Measurements from ENCODE around the gene C22orf39.

GRCh38 chr22:19412478-19412877 lies 35.0 kb downstream of the C22orf39 start:
- TF ChIP-seq RAD21 (IDR thresholded peaks at IDR 0.05; ENCODE audit: low read depth) = no peak
- TF ChIP-seq REST (IDR thresholded peaks at IDR 0.05; ENCODE audit: low read depth) = no peak
- TF ChIP-seq CREB1 (IDR thresholded peaks at IDR 0.05; ENCODE audit: low read depth) = no peak
- no peak for TF ChIP-seq TAF1 (IDR thresholded peaks at IDR 0.05; ENCODE audit: low read depth)
- TF ChIP-seq EP300 (IDR thresholded peaks at IDR 0.05; ENCODE audit: borderline replicate concordance) = no peak
- TF ChIP-seq TCF12 (IDR thresholded peaks at IDR 0.05; ENCODE audit: low read depth) = no peak
- TF ChIP-seq YY1 (IDR thresholded peaks at IDR 0.05; ENCODE audit: low read depth) = no peak
- TF ChIP-seq MAX (IDR thresholded peaks at IDR 0.05) = no peak
- TF ChIP-seq CEBPB (IDR thresholded peaks at IDR 0.05) = no peak
- TF ChIP-seq USF1 (IDR thresholded peaks at IDR 0.05) = no peak
- TF ChIP-seq NFIC (IDR thresholded peaks at IDR 0.05) = no peak
- no peak for TF ChIP-seq FOXM1 (IDR thresholded peaks at IDR 0.05; ENCODE audit: borderline replicate concordance, low read depth)
- no peak for TF ChIP-seq TEAD4 (IDR thresholded peaks at IDR 0.05)

Data from Ishikawa (cell line).